ENCODE results near the gene ZNF296.

DNA sequence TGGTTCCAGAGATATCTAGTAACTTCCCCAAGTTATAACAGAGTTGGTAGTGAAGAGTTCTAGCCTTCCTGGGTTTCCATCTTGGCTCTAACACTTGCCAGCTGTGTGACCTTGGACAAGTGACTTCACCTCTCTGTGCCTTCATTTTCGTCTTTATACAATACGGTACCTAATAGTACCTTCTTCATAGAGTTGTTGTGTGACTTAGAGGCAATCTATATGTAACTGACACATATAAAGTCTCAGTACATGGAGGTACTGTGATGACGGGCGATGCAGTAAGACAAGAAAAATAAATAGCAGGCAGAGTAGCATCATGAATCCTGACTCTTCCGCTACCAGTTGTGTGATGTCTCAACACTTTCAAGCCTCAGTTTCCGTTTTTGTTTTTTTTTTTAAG lies 45.5 kb downstream of the ZNF296 start:
- TF ChIP-seq SIN3A (IDR thresholded peaks at IDR 0.05; ENCODE audit: borderline replicate concordance, insufficient read depth, low read depth, low read length) (no peak), TCF7L2 (IDR thresholded peaks at IDR 0.05; ENCODE audit: low read depth, low read length) (no peak)
- TF ChIP-seq, protein P1, sequence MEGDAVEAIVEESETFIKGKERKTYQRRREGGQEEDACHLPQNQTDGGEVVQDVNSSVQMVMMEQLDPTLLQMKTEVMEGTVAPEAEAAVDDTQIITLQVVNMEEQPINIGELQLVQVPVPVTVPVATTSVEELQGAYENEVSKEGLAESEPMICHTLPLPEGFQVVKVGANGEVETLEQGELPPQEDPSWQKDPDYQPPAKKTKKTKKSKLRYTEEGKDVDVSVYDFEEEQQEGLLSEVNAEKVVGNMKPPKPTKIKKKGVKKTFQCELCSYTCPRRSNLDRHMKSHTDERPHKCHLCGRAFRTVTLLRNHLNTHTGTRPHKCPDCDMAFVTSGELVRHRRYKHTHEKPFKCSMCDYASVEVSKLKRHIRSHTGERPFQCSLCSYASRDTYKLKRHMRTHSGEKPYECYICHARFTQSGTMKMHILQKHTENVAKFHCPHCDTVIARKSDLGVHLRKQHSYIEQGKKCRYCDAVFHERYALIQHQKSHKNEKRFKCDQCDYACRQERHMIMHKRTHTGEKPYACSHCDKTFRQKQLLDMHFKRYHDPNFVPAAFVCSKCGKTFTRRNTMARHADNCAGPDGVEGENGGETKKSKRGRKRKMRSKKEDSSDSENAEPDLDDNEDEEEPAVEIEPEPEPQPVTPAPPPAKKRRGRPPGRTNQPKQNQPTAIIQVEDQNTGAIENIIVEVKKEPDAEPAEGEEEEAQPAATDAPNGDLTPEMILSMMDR (IDR thresholded peaks at IDR 0.05) = no peak
- TF ChIP-seq, protein P2, sequence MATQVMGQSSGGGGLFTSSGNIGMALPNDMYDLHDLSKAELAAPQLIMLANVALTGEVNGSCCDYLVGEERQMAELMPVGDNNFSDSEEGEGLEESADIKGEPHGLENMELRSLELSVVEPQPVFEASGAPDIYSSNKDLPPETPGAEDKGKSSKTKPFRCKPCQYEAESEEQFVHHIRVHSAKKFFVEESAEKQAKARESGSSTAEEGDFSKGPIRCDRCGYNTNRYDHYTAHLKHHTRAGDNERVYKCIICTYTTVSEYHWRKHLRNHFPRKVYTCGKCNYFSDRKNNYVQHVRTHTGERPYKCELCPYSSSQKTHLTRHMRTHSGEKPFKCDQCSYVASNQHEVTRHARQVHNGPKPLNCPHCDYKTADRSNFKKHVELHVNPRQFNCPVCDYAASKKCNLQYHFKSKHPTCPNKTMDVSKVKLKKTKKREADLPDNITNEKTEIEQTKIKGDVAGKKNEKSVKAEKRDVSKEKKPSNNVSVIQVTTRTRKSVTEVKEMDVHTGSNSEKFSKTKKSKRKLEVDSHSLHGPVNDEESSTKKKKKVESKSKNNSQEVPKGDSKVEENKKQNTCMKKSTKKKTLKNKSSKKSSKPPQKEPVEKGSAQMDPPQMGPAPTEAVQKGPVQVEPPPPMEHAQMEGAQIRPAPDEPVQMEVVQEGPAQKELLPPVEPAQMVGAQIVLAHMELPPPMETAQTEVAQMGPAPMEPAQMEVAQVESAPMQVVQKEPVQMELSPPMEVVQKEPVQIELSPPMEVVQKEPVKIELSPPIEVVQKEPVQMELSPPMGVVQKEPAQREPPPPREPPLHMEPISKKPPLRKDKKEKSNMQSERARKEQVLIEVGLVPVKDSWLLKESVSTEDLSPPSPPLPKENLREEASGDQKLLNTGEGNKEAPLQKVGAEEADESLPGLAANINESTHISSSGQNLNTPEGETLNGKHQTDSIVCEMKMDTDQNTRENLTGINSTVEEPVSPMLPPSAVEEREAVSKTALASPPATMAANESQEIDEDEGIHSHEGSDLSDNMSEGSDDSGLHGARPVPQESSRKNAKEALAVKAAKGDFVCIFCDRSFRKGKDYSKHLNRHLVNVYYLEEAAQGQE (IDR thresholded peaks at IDR 0.05; ENCODE audit: insufficient read depth in 1 of 2, low read depth in 2 of 2, low read length in 1 of 2) = no peak
